ENCODE measurements around the gene AP2A2.

DNA sequence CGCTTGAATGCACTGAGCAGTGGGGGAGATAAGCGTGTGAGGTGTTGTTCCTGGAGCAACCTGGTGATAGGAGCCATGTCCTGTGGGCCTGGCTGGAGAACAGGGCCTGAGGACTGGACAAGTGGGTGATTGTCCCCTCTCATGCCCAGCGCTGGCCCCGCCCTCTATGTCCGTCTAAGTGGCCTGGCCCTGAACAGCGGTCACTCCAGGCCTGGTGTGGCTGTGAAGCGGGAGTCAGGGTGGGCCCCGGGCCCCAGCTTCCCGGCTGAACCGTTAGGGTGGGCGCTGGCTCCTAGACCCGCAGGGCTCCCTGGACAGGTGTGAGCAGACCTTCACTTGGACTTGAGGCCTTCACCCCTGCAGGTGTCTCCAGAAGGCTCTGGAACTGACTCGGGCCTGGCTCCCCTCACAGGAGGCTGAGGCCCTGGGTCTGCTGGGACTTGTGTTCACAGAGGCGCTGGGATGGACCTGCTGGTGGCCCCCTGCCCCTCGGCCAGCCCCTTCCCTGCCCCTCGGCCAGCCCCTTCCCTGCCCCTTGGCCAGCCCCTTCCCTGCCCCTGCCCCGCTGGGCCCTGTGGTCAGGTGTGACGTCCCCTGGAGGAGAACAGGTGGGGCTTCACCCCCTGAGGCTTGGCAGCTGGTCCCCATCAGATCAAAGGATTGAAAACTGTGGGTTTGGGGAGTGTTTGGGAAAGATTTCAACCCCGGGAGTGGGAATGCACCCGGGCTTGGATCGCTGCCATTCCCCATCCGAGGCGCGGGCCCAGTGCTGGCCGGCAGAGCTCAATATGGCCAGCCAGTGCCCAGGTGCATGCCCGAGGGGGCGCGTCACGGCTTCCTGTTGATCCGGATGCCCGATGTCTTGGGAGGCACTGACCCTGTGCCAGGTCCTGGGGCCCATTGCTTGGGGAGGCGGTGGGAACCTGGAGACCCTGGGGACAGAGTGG, 114.1 kb downstream of the AP2A2 start:
- TF ChIP-seq, protein P1, sequence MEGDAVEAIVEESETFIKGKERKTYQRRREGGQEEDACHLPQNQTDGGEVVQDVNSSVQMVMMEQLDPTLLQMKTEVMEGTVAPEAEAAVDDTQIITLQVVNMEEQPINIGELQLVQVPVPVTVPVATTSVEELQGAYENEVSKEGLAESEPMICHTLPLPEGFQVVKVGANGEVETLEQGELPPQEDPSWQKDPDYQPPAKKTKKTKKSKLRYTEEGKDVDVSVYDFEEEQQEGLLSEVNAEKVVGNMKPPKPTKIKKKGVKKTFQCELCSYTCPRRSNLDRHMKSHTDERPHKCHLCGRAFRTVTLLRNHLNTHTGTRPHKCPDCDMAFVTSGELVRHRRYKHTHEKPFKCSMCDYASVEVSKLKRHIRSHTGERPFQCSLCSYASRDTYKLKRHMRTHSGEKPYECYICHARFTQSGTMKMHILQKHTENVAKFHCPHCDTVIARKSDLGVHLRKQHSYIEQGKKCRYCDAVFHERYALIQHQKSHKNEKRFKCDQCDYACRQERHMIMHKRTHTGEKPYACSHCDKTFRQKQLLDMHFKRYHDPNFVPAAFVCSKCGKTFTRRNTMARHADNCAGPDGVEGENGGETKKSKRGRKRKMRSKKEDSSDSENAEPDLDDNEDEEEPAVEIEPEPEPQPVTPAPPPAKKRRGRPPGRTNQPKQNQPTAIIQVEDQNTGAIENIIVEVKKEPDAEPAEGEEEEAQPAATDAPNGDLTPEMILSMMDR (conservative IDR thresholded peaks at IDR 0.05; ENCODE audit: low read length): no peak
- no peak for TF ChIP-seq EZH2phosphoT487 (IDR thresholded peaks at IDR 0.05; ENCODE audit: borderline replicate concordance, low read depth, low read length)

Measured in OCI-LY7 (cell line).